ENCODE results near the gene PALD1.

DNA sequence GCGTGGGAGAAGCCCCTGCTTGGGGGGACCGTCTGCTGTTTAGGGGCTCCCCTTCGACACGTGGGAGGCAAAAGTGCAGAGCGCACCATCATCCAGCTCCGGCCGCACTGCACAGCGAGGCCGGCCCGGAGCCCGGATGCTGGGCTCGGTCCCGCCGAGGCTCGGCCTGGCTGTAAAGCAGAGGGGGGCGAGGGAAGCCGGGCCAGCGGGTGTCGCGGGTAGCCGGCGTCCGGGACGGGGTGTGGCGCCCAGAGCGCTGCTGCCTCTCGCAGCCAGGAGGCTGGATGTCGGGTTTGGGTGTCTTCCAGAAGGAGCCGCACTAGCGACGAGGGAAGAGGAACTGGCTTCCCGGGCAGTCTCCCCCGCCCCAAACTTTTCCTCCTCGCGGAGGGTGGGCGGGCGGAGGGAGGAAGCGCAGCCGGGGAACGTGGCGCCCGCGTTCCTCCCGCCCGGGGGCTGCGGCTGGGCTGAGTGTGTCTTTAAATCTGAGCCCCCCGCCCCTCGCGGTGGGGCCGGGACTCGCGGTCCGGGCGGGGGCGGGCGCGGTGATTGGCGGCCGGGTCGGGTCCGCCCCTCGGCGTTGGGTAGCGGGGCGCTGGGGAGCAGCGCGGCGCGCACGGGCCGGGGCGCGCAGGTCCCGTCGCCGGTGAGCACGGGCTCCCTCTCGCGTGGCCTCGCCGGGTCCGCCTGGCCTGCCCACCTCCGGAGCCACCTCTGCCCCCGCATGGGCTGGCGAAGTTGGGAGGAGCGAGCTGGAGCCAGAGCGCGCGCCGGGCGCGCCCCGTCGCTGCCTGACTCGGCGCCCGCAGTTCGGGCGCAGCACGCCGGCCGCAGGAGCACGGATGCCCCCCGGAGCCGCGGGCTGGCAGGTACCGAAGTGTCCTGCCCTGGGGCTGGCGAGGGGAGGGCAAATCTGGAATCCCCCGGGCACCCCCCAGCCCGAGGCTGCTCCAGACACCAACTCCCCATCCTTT lies at the start of gene PALD1:
- TF ChIP-seq, protein P1, sequence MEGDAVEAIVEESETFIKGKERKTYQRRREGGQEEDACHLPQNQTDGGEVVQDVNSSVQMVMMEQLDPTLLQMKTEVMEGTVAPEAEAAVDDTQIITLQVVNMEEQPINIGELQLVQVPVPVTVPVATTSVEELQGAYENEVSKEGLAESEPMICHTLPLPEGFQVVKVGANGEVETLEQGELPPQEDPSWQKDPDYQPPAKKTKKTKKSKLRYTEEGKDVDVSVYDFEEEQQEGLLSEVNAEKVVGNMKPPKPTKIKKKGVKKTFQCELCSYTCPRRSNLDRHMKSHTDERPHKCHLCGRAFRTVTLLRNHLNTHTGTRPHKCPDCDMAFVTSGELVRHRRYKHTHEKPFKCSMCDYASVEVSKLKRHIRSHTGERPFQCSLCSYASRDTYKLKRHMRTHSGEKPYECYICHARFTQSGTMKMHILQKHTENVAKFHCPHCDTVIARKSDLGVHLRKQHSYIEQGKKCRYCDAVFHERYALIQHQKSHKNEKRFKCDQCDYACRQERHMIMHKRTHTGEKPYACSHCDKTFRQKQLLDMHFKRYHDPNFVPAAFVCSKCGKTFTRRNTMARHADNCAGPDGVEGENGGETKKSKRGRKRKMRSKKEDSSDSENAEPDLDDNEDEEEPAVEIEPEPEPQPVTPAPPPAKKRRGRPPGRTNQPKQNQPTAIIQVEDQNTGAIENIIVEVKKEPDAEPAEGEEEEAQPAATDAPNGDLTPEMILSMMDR (IDR thresholded peaks at IDR 0.05; ENCODE audit: insufficient read depth, low read length, poor library complexity, severe bottlenecking), result no peak
- TF ChIP-seq EZH2phosphoT487 (conservative IDR thresholded peaks at IDR 0.05; ENCODE audit: low read length), result no peak

All from SU-DHL-6 (cell line).